K562 (cell line): ENCODE results near the gene ABCA7. TPM values are rescaled to one million over a fixed set of nuclear protein-coding genes. Genes with fewer than 3 reads are reported as not detected.
A peak's percentile ranks its signal among the peaks of the same experiment; 100 is the strongest.

Source experiments
- CLOCK ChIP-seq: fragments of 250-450 bp; sonication (Bioruptor Pico); IDR thresholded peaks from 2 replicates; pipeline ENCODE4 v1.4.0; 2020; ENCODE audit warnings: mild to moderate bottlenecking, moderate library complexity, borderline replicate concordance
- E2F4 ChIP-seq: sonication (generic); formaldehyde crosslinking; IDR thresholded peaks from 2 replicates; pipeline ENCODE4 v1.8.0; 2022; ENCODE audit warnings: mild to moderate bottlenecking, low read depth, missing genetic modification reagents
- ESRRA ChIP-seq: fragments of 450-650 bp; IDR thresholded peaks from 2 replicates; pipeline ENCODE4 v1.6.1; 2014; ENCODE audit warnings: low read depth, mild to moderate bottlenecking, moderate library complexity, borderline replicate concordance
- ESRRB ChIP-seq: fragments of 250-450 bp; sonication (Bioruptor Pico); IDR thresholded peaks from 2 replicates; pipeline ENCODE4 v1.5.0; 2020; ENCODE audit warnings: mild to moderate bottlenecking, moderate library complexity, borderline replicate concordance
- HMG20B ChIP-seq: fragments of 250-450 bp; sonication (Bioruptor Pico); IDR thresholded peaks from 2 replicates; pipeline ENCODE4 v1.5.0; 2021; ENCODE audit warnings: mild to moderate bottlenecking
- HNRNPLL ChIP-seq: fragments of 200-400 bp; formaldehyde crosslinking; IDR thresholded peaks from 2 replicates; pipeline ENCODE4 v1.6.1; 2017; ENCODE audit warnings: low read length, low read depth, mild to moderate bottlenecking; ENCODE audit not compliant: poor library complexity, severe bottlenecking
- KAT2B ChIP-seq: IDR thresholded peaks from one replicate; pipeline ENCODE4 v1.6.1; 2012; ENCODE audit warnings: low read depth, mild to moderate bottlenecking, control low read depth, inconsistent platforms, low read length, moderate library complexity
- NFE2L1 ChIP-seq: fragments of 450-650 bp; IDR thresholded peaks from 2 replicates; pipeline ENCODE4 v1.6.1; 2016; ENCODE audit warnings: missing genetic modification characterization, low read depth, mild to moderate bottlenecking, missing compliant biosample characterization, moderate library complexity, borderline replicate concordance
- NFXL1 ChIP-seq: fragments of 450-650 bp; formaldehyde crosslinking; IDR thresholded peaks from 2 replicates; pipeline ENCODE4 v1.4.0; 2021; ENCODE audit warnings: mild to moderate bottlenecking
- POU5F1 ChIP-seq: fragments of 150-350 bp; IDR thresholded peaks from 2 replicates; pipeline ENCODE4 v1.6.1; 2014; ENCODE audit warnings: borderline replicate concordance, low read length, low read depth, mild to moderate bottlenecking; ENCODE audit not compliant: partially characterized antibody
- RFX5 ChIP-seq: IDR thresholded peaks from 2 replicates; pipeline ENCODE4 v1.6.1; 2011; ENCODE audit warnings: low read depth, mild to moderate bottlenecking, improper control_type of control experiment, low read length
- SMAD1 ChIP-seq: fragments of 150-350 bp; IDR thresholded peaks from 2 replicates; pipeline ENCODE4 v1.6.1; 2014; ENCODE audit warnings: low read length, low read depth; ENCODE audit not compliant: partially characterized antibody
- TAF1 ChIP-seq: IDR thresholded peaks from 2 replicates; pipeline ENCODE4 v1.6.1; 2011; ENCODE audit warnings: mild to moderate bottlenecking, low read length, moderate library complexity; ENCODE audit not compliant: insufficient read depth, control insufficient read depth, severe bottlenecking; ENCODE audit errors: extremely low read depth
- TCF7 ChIP-seq: sonication (generic); IDR thresholded peaks from 2 replicates; pipeline ENCODE4 v1.6.1; 2016; ENCODE audit warnings: antibody characterized with exemption, borderline replicate concordance
- THAP7 ChIP-seq: fragments of 250-450 bp; sonication (Bioruptor Pico); IDR thresholded peaks from 2 replicates; pipeline ENCODE4 v1.5.0; 2021
- TRIM25 ChIP-seq: fragments of 450-650 bp; IDR thresholded peaks from 2 replicates; pipeline ENCODE4 v1.7.0; 2016; ENCODE audit warnings: borderline replicate concordance
- UBTF ChIP-seq, 2 experiments: IDR thresholded peaks; 2 replicates each; pipeline ENCODE4 v1.6.1; 2012; ENCODE audit warnings: improper control_type of control experiment in 2 of 2, low read depth in 2 of 2, low read length in 2 of 2, borderline replicate concordance in 1 of 2
- ZNF24 ChIP-seq: fragments of 450-650 bp; IDR thresholded peaks from 2 replicates; pipeline ENCODE4 v1.6.1; 2016
- ZSCAN29 ChIP-seq: fragments of 450-650 bp; IDR thresholded peaks from 2 replicates; pipeline ENCODE4 v1.6.1; 2017
- polyA plus RNA-seq, 8 experiments: library from polyadenylated mRNA; depleted of rRNA in 4 of 8; stranded (reverse) in 5 of 8; unstranded in 3 of 8; fragments of >200 nt; fragmentation: Nextera tagmentation in 2 of 8; fragmentation: Illumina TruSeq in 1 of 8; extraction: Ambion mirVana in 2 of 8; extraction: Trizol in 1 of 8; gene quantifications; 2 replicates each; pipeline versions ENCODE4 v1.2.1 to v1.2.3, GENCODE V29; 2011 to 2014; ENCODE audit warnings: inconsistent platforms in 1 of 8, missing spikeins in 1 of 8
- total RNA-seq, 7 experiments: library from RNA; depleted of rRNA in 6 of 7; stranded (reverse); fragments of >200 nt in 6 of 7; fragmentation: Illumina TruSeq in 2 of 7; extraction: Trizol in 2 of 7; gene quantifications; 2 replicates each; pipeline versions ENCODE4 v1.2.1 to v1.2.3, GENCODE V29; 2011 to 2021; ENCODE audit warnings: low replicate concordance in 1 of 7

The ABCA7 gene
- total and polyA plus RNA-seq, 9 of the 15 experiments (the other 6 are each of a cell fraction or from before 2014, with no cell fraction given): 2.3 to 96.1 (median 31.2) TPM

- peak in 1 of 2 experiments; percentile 78; a peak in 1 of 4 replicates for TF ChIP-seq UBTF (IDR thresholded peaks at IDR 0.05; ENCODE audit: borderline replicate concordance in 1 of 2, low read depth in 2 of 2, low read length in 2 of 2)
- no peak for TF ChIP-seq CLOCK (CRISPR knock-in tag)
- TF ChIP-seq E2F4 (CRISPR knock-in tag): no peak
- no peak for TF ChIP-seq TRIM25
- no peak for TF ChIP-seq NFE2L1
- TF ChIP-seq HMG20B (CRISPR knock-in tag): no peak
- no peak for TF ChIP-seq ZNF24
- no peak for TF ChIP-seq KAT2B
- no peak for TF ChIP-seq ESRRB (CRISPR knock-in tag)
- no peak for TF ChIP-seq SMAD1
- TF ChIP-seq TCF7: no peak
- TF ChIP-seq HNRNPLL: peak; percentile 31
- peak; percentile 72; the same call in 1 of the 2 replicates for TF ChIP-seq THAP7 (CRISPR knock-in tag)
- TF ChIP-seq ESRRA: no peak
- no peak for TF ChIP-seq POU5F1
- no peak for TF ChIP-seq NFXL1
- TF ChIP-seq RFX5: no peak
- TF ChIP-seq TAF1: peak; percentile 96
- TF ChIP-seq ZSCAN29: no peak
Observed at GRCh38 chr19:1103708-1104310, 63.9 kb downstream of the ABCA7 start, which contains the start of gene GPX4 (continued).
